NCI-H446 (cell line): Measurements from ENCODE around the gene DTD1.
"Not testable (repeated sequence)": the region's sequence is repeated elsewhere in the genome, so short reads cannot be mapped to it uniquely, and the experiment has no call there.

ENCODE experiments used
- DNase-seq, 2 experiments: peaks; one replicate each; lab custom pipeline; 2025; lab: John Stamatoyannopoulos, UW

DTD1 gene

DNA sequence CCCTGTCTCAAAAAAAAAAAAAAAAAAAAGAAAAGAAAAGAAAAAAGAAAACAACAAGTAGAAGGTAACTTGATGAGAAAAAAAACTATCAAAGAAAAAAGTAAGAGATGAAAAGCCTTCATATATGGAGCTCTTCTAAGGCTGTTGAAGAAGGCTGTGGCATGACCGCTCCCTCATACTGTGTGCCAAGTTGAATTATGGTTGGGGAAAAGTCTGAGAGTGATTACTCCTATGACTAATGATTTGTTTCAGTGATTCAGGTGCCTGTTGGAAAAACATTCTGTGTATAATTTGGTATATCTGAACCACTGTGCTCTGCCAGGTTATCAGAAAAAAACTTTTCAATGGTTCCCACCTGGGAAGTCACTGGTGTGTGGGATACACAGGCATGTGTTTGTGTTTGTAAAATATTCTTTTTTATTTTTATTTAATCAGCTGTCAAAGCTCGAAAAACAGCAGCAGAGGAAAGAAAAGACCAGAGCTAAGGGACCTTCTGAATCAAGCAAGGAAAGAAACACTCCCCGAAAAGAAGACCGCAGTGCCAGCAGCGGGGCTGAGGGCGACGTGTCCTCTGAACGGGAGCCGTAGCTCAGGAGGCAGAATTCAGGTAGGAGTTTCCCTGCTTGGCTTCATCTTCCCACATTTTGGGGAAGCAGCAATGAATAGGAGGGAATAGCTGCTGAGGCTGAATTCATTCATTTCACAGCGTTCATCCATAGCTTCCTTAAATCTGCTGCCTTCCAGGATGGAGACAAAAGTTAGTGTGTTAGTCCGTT lies 156.0 kb downstream of the DTD1 start:
- DNase-seq, result no peak

DNA sequence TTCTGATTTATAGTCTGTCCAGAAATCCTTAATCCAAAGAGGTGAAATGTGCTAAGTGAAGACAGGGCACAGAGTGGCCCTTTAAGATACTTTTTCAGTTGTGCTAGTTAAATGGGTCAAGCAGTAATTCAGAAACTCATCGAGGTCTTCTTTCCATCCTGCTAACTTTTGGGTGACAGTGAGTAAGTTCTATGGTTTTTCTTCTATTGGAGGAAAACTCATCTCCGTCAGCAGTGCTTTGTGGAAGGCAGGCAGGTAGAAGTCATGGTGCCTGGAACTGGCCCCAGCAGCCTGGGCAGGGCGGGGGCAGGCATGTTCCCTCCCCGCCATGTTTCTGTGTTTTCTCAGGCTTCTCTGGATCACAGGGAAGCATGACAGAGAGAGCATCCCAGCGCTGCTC lies 159.2 kb downstream of the DTD1 start:
- no peak for DNase-seq

DNA sequence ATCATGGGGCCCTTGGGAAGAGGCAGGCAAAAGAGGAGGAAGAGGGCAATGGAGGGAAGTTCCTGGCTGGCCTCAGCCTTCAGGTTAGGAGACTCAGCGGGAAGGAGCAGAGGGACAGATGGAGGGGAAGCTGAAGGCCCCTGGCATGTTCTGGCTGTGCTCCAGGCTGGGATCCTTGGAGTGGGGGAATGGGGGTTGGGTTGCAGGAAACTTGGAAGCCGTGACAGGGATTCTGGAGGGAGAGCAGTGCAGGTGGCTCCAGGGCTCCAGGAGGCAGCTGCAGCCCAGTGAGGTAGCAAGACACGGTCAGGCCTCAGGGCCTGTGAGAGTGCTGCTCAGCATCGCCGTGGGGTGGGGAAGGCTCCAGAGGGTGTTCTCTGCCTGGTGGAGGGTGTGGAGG lies 161.1 kb downstream of the DTD1 start:
- DNase-seq, result peak; percentile 23 to 91

DNA sequence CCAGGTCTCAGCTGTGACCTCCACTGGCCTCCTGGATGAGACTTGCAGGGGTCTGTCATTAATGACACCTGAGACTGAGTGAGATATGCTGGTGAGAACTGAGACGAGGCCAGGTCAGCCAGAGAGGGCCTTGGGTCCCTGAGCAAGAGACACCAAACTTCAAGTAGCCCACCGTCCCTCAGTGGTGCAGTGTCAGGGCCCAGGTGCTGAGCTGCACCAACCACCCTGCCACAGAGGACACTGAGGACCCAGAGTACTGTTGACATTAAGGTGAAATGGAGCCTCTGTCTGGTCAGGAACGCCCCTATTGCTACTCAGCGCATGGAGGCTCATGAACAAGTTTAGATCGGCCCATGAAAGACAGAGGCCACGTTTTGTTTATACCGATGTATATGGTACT lies 161.7 kb downstream of the DTD1 start:
- DNase-seq, result no peak

DNA sequence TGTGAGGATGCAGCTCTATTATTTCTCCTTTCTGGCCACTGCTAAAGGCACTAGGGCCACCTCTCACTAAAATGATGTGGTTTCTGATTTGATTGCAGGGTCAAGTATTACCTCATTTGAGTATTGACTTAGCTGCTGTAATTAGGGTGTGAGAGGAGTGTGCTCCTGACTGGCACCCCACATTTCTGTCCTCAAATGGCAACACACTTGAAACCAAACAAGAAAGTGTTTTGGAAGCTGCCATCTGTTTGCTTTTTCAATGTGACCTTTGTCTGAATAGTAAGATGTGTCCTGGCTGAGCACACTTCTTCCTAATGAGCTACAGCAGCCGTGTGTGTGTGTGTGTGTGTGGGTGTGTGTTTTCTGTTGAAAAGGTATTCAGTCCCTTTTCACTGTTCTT lies 162.9 kb downstream of the DTD1 start:
- DNase-seq, result peak in 1 of 2 experiments; percentile 13

DNA sequence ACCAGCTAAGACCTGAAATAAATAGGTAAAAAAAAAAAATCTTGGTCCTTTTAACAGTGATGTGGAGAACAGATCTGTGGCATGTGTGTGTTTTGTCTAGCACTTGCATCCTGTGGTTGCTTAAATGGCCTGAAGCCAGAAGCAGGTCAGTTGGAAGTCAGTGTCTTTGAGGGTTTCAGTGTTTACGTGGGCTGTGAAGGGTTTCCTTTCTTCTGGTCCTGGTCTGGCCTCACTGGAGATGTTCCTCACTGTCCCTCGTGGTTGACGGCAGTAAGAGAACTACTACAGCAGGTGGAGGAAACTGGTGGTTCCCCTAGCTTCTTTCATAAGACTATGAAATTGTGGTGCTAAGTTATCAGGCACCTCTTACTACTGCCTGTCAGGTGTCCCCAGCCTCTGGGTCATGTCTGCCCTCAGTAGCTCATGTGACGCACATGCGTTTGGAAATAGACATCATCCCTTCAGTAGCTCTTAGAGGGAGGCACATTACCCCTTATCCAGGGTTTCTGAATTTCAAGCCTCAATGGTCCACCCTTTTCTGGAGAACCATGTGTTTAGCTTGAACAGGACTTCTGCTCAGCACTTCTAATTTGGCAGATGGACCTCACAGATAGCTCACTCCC lies 166.3 kb downstream of the DTD1 start:
- DNase-seq, result no peak

DNA sequence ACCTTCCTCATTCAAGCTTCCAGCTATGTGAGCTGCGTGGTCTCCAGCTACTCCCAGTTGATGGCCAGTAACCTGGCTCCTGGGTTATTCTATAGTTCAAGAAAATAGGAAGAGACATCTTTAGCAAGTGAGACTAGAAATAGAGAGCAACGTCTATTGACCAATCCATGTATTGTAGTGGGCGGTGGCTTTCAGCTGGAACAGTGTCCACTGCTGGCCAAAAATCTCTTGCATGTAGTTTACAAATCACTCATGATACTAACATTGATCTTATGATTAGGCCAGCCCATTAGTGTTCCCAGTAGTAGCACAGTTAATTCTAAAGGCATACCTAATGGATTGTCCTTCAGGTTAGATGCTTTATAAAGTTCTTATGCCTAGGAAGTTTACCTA lies 166.8 kb downstream of the DTD1 start:
- no peak for DNase-seq

DNA sequence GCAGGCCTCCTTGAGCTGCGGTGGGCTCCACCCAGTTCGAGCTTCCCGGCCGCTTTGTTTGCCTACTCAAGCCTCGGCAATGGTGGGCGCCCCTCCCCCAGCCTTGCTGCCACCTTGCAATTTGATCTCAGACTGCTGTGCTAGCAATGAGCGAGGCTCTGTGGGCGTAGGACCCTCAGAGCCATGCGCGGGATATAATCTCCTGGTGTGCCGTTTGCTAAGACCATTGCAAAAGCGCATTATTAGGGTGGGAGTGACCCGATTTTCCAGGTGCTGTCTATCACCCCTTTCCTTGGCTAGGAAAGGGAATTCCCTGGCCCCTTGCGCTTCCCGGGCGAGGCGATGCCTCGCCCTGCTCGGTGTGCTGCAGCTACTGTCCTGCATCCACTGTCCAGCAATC lies 173.0 kb downstream of the DTD1 start:
- DNase-seq, result not testable (repeated sequence)

DNA sequence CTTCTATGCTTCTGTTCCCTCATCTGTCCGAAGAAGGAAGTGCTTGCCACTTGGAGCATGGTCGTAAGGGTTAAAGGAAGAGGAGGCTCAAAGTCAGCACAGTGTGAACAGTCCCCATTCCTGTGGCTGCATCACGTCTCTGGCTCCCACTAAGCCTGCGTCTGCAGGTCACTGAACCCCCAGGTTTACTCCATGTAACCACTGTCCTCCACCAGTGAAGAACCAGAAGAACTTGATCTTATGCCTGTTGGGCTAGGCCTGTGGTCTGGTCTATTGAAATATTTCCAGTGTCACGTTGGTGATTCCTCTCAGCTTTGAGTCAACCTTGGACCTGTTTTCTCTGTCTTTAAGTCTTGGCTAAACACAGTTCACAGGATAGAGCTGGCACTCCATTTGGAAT lies 179.8 kb downstream of the DTD1 start:
- DNase-seq, result no peak

DNA sequence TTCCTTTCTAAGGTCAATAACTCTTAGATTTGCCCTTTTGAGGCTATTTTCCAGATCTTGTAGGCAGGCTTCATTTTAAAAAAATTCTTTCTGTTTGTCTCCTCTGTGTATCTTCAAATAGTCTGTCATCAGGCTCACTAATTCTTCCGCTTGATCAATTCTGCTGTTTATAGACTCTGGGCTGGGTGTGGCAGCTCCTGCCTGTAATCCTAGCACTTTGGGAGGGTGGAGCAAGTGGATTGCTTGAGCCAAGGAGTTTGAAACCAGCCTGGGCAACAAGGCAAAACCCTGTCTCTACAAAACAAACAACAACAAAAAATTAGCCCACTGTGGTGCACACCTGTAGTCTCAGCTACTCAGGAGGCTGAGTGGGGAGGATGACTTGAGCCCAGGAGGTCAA lies 185.7 kb downstream of the DTD1 start:
- peak in 1 of 2 experiments; percentile 12 for DNase-seq

DNA sequence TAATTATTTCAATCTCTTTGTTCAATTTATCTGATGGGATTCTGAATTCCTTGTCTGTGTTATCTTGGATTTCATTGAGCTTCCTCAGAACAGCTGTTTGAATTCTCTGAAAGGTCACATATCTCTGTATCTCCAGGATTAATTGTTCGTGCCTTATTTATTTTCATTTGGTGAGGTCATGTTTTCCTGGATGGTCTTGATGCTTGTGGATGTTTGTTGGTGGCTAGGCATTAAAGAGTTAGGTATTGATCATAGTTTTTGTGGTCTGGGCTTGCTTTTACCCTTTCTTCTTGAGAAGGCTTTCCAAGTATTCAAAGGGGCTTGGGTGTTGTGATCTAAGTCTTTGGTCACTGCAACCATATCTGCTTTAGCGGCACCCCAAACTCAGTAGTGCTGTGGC lies 186.4 kb downstream of the DTD1 start:
- no peak for DNase-seq

DNA sequence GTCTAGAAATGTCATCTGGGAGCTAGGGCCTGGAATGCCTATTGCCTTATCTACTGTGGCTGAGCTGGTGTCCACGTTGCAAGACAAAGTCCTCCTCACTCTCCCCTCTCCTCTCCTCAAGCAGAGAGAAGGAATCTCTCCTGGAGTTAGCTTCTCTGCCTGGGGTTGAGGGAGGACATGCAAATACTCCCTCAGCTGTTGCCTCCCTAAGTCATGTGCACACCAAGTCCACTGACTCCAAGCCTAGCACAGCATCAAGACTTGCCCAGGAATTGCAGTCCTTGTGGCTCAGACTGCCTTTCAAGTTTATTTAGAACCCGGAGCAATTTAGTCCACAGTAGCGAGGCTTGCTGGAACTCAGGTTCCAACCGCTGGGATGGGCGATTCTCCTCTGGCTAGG lies 187.8 kb downstream of the DTD1 start:
- DNase-seq, result no peak

DNA sequence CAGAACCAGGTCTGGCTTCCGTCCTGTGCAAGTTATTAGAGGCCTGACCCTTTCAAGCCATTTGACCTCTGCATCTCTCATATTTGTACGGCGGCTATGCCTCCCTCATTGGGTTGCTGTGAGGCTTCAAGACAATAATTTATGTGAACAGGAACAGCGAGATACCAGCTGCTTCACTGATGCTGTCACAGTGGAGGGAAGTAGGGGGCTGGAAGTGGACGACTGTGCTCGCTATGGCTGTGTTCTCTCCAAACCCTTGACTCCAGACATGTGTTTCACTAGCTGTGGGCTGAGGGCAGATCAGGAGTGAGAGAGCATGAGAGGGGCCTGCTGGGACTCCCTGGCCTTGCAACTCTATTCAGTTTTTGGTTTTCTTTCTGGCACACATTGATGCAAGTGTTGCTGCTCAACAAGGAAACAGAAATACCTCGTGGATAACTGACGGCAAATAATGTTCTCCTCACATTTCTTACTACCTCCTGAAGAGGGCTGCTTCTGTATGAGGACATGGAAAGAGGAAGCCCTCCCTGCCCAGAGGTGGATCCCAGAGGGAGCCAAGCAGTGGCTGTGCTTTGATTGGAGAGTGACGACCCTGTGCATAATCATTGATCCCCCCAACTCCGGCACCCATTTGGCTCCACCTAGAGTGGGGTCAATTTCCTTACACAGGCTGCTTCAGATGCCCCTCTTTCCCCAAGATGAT lies 191.0 kb downstream of the DTD1 start:
- DNase-seq, result no peak

DNA sequence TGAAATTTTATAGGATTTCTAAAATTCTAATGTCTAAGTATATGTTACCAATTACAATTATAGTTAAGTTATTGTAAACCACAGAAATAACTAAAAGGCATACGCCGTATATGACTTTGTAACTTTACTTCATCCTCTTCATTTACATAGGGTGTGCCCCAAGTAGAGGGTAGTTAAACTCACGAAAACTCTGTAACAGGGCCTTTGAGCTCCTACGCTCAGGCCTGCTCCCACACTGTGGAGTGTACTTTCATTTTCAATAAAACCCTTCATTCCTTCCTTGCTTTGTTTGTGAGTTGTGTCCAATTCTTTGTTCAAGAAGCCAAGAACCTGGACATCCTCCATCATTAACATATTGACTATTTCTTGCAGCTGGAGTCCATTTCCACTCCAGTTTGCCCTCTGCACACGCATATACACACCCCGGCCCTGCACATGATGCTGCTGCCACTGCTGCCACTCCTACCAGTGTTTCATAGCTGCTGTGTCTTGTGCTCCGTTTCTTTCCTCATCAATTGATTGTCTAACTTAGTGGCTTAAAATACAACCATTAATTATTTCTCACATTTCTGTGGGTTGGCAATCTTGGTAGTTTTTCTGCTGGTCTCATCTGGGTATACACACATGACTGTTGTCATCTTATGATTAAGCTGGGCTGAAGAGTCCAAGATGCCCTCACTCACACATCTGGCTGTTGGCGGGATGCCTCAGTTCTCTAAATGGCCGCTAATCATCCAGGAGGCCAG lies 192.7 kb downstream of the DTD1 start:
- DNase-seq, result no peak

DNA sequence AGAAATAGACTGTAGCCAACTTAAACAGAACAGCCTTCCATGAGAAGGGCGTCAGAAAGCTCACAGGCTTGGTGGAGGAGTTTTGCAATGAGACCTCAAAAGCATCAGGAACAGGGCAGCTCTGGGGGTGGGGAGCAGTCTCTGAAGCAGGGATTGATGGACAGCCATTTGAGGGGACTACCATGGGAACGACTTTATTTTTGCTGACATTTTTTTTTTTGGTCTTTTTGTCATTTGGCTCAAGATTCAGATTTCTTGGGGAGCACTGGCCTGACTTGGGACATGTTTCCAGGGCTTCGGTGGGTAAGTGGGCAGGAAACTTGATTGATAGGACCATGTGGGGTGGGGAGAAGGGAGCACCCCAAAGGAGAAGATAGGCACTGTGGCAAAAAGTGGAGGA lies 193.7 kb downstream of the DTD1 start:
- DNase-seq, result no peak

DNA sequence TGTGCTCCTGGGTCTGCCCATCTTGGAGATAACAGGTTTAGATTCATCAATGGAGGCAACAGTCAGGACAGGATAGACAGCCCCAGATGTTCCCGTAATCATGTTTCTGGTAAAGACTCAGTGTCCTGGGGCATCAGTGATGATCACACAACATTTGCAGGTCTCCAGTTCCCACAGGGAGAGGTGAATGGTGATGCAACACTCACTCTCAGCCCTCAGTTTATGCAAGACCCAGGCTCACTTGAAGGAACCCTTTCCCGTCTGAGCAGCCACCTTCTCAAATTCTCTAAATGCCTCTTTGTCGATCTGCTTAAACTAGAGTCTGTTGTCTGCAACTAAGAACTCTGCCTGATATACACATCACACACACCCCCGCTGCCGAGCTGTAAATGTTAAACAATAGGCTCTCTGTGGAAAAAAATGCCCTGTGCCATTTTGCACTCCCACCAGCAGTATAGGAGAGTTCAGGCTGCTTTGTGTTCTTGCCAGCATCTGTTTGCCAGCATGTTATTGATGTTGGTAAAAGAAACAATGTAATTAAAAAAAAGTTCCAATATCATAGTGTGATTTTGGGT lies 195.6 kb downstream of the DTD1 start:
- DNase-seq, result no peak

DNA sequence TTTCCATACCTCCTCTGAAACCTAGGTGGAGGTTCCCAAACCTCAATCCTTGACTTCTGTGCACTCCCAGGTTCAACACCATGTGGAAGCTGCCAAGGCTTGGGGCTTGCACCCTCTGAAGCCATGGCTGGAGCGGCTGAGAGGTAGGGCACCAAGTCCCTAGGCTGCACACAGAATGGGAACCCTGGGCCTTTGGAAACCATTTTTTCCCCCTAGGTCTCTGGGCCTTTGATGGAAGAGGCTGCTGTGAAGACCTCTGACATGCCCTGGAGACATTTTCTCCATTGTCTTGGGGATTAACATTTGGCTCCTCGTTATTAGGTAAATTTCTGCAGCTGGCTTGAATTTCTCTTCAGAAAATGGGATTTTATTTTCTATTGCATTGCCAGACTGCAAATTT lies 199.2 kb downstream of the DTD1 start:
- not testable (repeated sequence) for DNase-seq

DNA sequence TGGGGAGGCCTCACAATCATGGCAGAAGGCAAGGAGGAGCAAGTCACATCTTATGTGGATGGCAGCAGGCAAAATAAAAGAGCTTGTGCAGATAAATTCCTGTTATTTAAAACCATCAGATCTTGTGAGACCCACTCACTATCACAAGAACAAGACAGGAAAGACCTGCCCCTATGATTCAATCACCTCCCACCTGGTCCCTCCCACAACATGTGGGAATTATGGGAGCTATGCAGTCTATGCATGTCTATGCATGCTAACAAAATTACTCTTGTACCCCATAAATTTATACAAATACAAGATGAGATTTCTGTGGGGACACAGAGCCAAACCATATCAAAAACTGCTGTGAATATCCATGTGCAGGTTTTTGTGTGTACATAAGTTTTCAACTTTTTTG lies 200.2 kb downstream of the DTD1 start:
- DNase-seq, result no peak

DNA sequence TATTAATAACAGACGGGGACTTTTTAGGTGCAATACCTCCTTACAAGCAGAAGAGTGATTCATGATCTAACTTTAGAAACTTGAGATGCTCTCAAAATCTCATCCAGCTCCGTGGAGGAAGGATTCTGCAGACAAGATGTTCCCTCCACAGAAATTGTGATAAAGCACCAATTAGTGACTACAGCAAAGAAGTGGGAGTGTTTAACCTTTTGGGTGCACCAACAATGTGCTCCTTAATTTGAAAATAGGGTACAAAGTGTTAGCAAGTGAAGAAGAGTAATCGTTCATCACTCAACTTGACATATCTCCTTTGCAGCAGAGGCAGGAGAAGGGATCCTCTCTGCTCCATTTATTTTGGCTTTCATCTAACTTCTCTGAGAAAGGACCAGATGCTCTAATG lies 202.9 kb downstream of the DTD1 start:
- DNase-seq, result no peak

DNA sequence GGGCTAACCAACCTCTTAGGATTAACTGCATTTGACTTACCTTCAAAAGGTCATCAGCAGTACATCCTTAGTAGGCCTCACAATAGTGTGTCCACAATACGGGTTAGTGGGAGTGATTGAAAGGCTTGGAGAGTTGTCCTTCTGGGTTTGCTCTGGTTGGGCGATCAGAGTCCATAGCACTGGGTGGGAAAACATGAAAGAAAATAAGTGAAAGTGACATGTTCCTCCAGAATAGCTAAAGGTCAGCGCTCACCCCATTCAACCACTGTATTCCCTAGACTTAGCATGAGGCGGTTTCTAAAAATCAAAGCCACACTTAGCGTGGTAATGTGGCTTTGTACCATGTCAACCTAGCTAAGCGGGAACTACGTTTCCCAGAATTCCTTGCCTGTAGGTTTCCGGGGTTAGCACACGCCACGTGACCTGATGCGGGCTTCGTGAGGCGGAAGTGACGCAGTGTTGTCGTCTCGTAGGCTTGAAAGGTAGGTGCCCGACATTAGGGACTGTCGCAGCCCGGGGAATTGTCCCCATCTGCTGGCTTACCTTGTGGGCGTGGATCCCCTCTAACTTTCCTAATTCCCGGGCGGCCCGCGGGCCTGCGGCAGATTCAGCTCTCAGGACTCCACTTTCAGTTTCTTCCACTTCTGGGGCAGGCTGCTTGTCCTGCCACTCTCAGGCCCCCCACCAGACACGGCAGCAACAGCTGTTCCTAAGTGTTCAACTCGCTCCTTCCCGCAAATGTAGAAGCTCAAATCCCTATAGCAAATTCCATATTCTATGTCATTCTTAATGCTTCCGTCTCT lies 206.0 kb downstream of the DTD1 start:
- DNase-seq, result peak; percentile 89 to 93

DNA sequence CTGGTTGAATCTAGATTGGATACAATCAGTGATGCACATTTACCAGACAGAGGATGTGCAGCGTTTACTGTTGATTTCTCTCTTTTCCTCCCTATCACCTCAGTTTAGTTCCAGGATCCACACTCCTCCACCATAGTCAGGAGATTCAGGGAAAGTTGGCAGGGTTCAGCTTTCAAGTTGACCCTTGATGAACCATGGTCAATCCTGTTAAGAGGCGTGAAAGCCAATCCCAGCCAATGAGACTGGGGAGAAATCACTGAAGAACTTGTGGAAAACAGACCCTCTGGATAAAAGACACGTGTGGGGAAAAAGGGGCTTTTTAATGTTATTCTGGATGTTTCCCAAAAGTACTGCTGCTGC lies 206.6 kb downstream of the DTD1 start:
- DNase-seq, result no peak
